ENCODE measurements around the gene LEMD2. TPM values are rescaled to one million over a fixed set of nuclear protein-coding genes. Genes with fewer than 3 reads are reported as not detected.

LEMD2 gene
- total RNA-seq, 2 donors from 2014 or later: 57.4 to 77.2 TPM

GRCh38 chr6:33761581-33761921, 27.4 kb downstream of the LEMD2 start:
- TF ChIP-seq, protein P1, sequence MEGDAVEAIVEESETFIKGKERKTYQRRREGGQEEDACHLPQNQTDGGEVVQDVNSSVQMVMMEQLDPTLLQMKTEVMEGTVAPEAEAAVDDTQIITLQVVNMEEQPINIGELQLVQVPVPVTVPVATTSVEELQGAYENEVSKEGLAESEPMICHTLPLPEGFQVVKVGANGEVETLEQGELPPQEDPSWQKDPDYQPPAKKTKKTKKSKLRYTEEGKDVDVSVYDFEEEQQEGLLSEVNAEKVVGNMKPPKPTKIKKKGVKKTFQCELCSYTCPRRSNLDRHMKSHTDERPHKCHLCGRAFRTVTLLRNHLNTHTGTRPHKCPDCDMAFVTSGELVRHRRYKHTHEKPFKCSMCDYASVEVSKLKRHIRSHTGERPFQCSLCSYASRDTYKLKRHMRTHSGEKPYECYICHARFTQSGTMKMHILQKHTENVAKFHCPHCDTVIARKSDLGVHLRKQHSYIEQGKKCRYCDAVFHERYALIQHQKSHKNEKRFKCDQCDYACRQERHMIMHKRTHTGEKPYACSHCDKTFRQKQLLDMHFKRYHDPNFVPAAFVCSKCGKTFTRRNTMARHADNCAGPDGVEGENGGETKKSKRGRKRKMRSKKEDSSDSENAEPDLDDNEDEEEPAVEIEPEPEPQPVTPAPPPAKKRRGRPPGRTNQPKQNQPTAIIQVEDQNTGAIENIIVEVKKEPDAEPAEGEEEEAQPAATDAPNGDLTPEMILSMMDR (IDR thresholded peaks at IDR 0.05): no peak
- ATAC-seq (ENCODE audit: insufficient number of reproducible peaks, low FRiP score, low read depth) (no peak), DNase-seq (ENCODE audit: low spot score) (no peak)
- H3K27ac ChIP-seq: no peak overlapping the region
- no peaks in the 10 kb centered on the region for H3K4me1 ChIP-seq (ENCODE audit: control insufficient read depth in 1 of 2, low read depth in 2 of 2)
- H3K4me3 ChIP-seq: no peak overlapping the region
- H3K36me3 ChIP-seq: no peaks in the 10 kb centered on the region
- H3K9me3 ChIP-seq: no peaks in the 10 kb centered on the region
- no peaks in the 10 kb centered on the region for H3K27me3 ChIP-seq (replicated peaks; ENCODE audit: insufficient read depth)

DNA sequence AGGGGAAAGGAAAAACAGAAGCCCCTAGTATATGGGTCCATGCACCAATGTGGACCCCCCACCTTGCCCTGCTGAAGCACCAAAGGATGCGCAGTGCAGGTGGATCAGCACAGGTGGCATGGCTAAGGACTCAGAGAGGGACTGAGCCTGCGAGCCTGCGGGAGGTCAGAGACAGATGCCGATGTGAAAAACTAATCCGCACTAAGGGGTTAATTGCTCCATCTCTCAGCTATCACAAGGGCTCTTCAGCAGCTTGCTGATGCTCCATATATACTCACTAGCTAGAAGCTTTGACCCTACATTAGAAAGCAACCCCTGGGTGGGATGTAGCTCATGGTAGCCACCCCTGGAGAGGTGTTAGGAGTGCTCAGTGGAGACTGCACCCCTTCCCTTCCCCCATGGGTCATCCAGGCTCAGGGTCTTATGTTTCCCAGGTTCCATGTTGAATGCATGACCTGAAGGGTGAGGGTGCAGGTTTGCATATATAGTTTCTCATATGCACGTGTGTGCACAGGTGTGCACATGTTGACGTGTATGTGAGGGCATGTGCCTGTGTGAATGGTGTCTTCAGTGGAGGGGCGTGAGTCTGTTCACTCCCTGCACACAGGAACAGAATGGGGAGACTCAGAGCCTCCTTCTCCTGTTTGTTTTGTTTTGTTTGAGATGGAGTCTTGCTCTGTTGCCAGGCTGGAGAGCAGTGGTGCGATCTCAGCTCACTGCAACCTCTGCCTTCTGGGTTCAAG, 28.9 kb downstream of the LEMD2 start:
- no peak overlapping the region for H3K27ac ChIP-seq
- H3K36me3 ChIP-seq: no peaks in the 10 kb centered on the region
- no peak overlapping the region for H3K4me3 ChIP-seq
- no peak for DNase-seq (ENCODE audit: low spot score)
- no peaks in the 10 kb centered on the region for H3K27me3 ChIP-seq (replicated peaks; ENCODE audit: insufficient read depth)
- TF ChIP-seq, protein P1 (IDR thresholded peaks at IDR 0.05): no peak
- no peak for ATAC-seq (ENCODE audit: insufficient number of reproducible peaks, low FRiP score, low read depth)
- H3K4me1 ChIP-seq (ENCODE audit: control insufficient read depth in 1 of 2, low read depth in 2 of 2): no peaks in the 10 kb centered on the region
- H3K9me3 ChIP-seq: no peaks in the 10 kb centered on the region

- Histone ChIP-seq H3K4me1 (ENCODE audit: control insufficient read depth in 1 of 2, low read depth in 2 of 2) (no peaks in the 10 kb centered on the region), H3K9me3 (no peaks in the 10 kb centered on the region), H3K27me3 (replicated peaks; ENCODE audit: insufficient read depth) (no peaks in the 10 kb centered on the region), H3K36me3 (no peaks in the 10 kb centered on the region), H3K27ac (no peak overlapping the region), H3K4me3 (no peak overlapping the region)
- ATAC-seq (ENCODE audit: insufficient number of reproducible peaks, low FRiP score, low read depth): no peak
- DNase-seq (ENCODE audit: low spot score): no peak
- TF ChIP-seq, protein P1 (IDR thresholded peaks at IDR 0.05): no peak
These were observed 30.1 kb downstream of the LEMD2 start for GRCh38 chr6:33758815-33759216.

GRCh38 chr6:33757906-33758305, 31.0 kb downstream of the LEMD2 start:
- Histone ChIP-seq H3K36me3 (no peaks in the 10 kb centered on the region), H3K27ac (no peak overlapping the region), H3K27me3 (replicated peaks; ENCODE audit: insufficient read depth) (no peaks in the 10 kb centered on the region), H3K9me3 (no peaks in the 10 kb centered on the region), H3K4me3 (no peak overlapping the region), H3K4me1 (ENCODE audit: control insufficient read depth in 1 of 2, low read depth in 2 of 2) (no peaks in the 10 kb centered on the region)
- DNase-seq (ENCODE audit: low spot score) (no peak), ATAC-seq (ENCODE audit: insufficient number of reproducible peaks, low FRiP score, low read depth) (no peak)
- TF ChIP-seq, protein P1 (IDR thresholded peaks at IDR 0.05): no peak

- no peaks in the 10 kb centered on the region for H3K4me1 ChIP-seq (ENCODE audit: control insufficient read depth in 1 of 2, low read depth in 2 of 2)
- no peaks in the 10 kb centered on the region for H3K9me3 ChIP-seq
- H3K36me3 ChIP-seq: no peaks in the 10 kb centered on the region
- TF ChIP-seq, protein P1 (IDR thresholded peaks at IDR 0.05): no peak
- H3K4me3 ChIP-seq: no peak overlapping the region
- DNase-seq (ENCODE audit: low spot score) (no peak), ATAC-seq (ENCODE audit: insufficient number of reproducible peaks, low FRiP score, low read depth) (no peak)
- no peaks in the 10 kb centered on the region for H3K27me3 ChIP-seq (replicated peaks; ENCODE audit: insufficient read depth)
- H3K27ac ChIP-seq: no peak overlapping the region
These were observed 31.8 kb downstream of the LEMD2 start for GRCh38 chr6:33757113-33757512.
